ENCODE measurements around the gene UNC79.

UNC79 gene

GRCh38 chr14:93532541-93532940 is 101.8 kb downstream of the UNC79 start:
- TF ChIP-seq CTCF (IDR thresholded peaks at IDR 0.05; ENCODE audit: low read depth, low read length, missing control alignments) = no peak
- DNase-seq (ENCODE audit: extremely low read depth, low read depth) = no peak
- no peak overlapping the region for H3K4me3 ChIP-seq (replicated peaks; ENCODE audit: low read depth, low read length)

GRCh38 chr14:93533437-93533836 is 102.7 kb downstream of the UNC79 start:
- no peak for DNase-seq (ENCODE audit: extremely low read depth, low read depth)
- H3K4me3 ChIP-seq (replicated peaks; ENCODE audit: low read depth, low read length) = no peak overlapping the region
- no peak for TF ChIP-seq CTCF (IDR thresholded peaks at IDR 0.05; ENCODE audit: low read depth, low read length, missing control alignments)

GRCh38 chr14:93533842-93534241 is 103.1 kb downstream of the UNC79 start:
- no peak for TF ChIP-seq CTCF (IDR thresholded peaks at IDR 0.05; ENCODE audit: low read depth, low read length, missing control alignments)
- H3K4me3 ChIP-seq (replicated peaks; ENCODE audit: low read depth, low read length) = no peak overlapping the region
- DNase-seq (ENCODE audit: extremely low read depth, low read depth) = no peak

- no peak for TF ChIP-seq CTCF (IDR thresholded peaks at IDR 0.05; ENCODE audit: low read depth, low read length, missing control alignments)
Observed at GRCh38 chr14:93535537-93535936, 104.8 kb downstream of the UNC79 start.

GRCh38 chr14:93536945-93537344 is 106.2 kb downstream of the UNC79 start:
- no peak for DNase-seq (ENCODE audit: extremely low read depth, low read depth)
- H3K4me3 ChIP-seq (replicated peaks; ENCODE audit: low read depth, low read length) = no peak overlapping the region
- no peak for TF ChIP-seq CTCF (IDR thresholded peaks at IDR 0.05; ENCODE audit: low read depth, low read length, missing control alignments)

More at GRCh38 chr14:93535537-93535936, 104.8 kb downstream of the UNC79 start:
- no peak for DNase-seq (ENCODE audit: extremely low read depth, low read depth)
- no peak overlapping the region for H3K4me3 ChIP-seq (replicated peaks; ENCODE audit: low read depth, low read length)

GRCh38 chr14:93537951-93538350 is 107.2 kb downstream of the UNC79 start:
- DNase-seq (ENCODE audit: extremely low read depth, low read depth) = no peak
- no peak for TF ChIP-seq CTCF (IDR thresholded peaks at IDR 0.05; ENCODE audit: low read depth, low read length, missing control alignments)
- no peak overlapping the region for H3K4me3 ChIP-seq (replicated peaks; ENCODE audit: low read depth, low read length)

GRCh38 chr14:93538413-93538812 is 107.7 kb downstream of the UNC79 start:
- H3K4me3 ChIP-seq (replicated peaks; ENCODE audit: low read depth, low read length) = no peak overlapping the region
- DNase-seq (ENCODE audit: extremely low read depth, low read depth) = no peak
- no peak for TF ChIP-seq CTCF (IDR thresholded peaks at IDR 0.05; ENCODE audit: low read depth, low read length, missing control alignments)
